Activated CD8-positive, alpha-beta memory T cell treated with anti-CD3 and anti-CD28 coated beads, Interleukin-2, amount 10 ng/mL, durations not matched to agents 7 days and 5 days (primary cell): Measurements from ENCODE around the gene IL17C. TPM values are rescaled to one million over a fixed set of nuclear protein-coding genes. Genes with fewer than 3 reads are reported as not detected.
"Not testable (repeated sequence)": the region's sequence is repeated elsewhere in the genome, so short reads cannot be mapped to it uniquely, and the experiment has no call there.

ENCODE experiments used
- ATAC-seq: fragments of 150-1000 bp; cut with Tn5 transposase; one replicate; pipeline ENCODE4 v1.10.0; 2021; ENCODE audit warnings: moderate library complexity
- CTCF ChIA-PET: fragments of 350-600 bp; sonication (Branson Sonifier 250); formaldehyde crosslinking; loops from one replicate; lab custom pipeline; 2021; ENCODE audit warnings: antibody characterized with exemption; lab: Charles Lee
- DNase-seq: peaks from one replicate; pipeline ENCODE4 v3.0.0-alpha.2; 2020
- H3K27ac Mint-ChIP-seq: one replicate; pipeline ENCODE4 v1.8.0; 2021; ENCODE audit warnings: mild to moderate bottlenecking, mixed read lengths
- H3K27me3 Mint-ChIP-seq: one replicate; pipeline ENCODE4 v1.8.0; 2021; ENCODE audit warnings: mixed read lengths
- H3K36me3 Mint-ChIP-seq: one replicate; pipeline ENCODE4 v1.8.0; 2021; ENCODE audit warnings: mild to moderate bottlenecking, mixed read lengths
- H3K4me1 Mint-ChIP-seq: one replicate; pipeline ENCODE4 v1.8.0; 2021; ENCODE audit warnings: mixed read lengths
- H3K4me3 Mint-ChIP-seq: one replicate; pipeline ENCODE4 v1.8.0; 2021; ENCODE audit warnings: mild to moderate bottlenecking, moderate library complexity, mixed read lengths
- H3K9me3 Mint-ChIP-seq: one replicate; pipeline ENCODE4 v1.8.0; 2022; ENCODE audit warnings: low read depth, mixed read lengths
- total RNA-seq, 2 experiments: library from RNA; stranded (reverse); gene quantifications; one replicate each; pipeline ENCODE4 v1.2.3, GENCODE V29; 2021

Gene IL17C
- total RNA-seq, 2 experiments from 2014 or later, result 0.29 TPM; not detected in 1

DNA sequence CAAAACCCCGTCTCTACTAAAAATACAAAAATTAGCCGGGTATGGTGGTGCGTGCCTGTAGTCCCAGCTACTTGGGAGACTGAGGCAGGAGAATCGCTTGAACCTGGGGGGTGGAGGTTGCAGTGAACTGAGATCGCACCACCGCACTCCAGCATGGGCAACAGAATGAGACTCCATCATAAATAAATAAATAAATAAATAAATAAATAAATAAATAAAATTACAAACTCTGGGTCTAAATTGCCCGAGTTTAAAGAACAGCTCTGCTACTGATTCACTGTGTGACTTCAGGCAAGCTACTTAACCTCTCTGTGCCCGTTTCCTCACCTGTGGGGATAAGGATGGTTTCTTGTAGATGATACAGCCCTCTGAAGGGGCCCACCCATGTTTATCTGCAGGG lies 31.1 kb downstream of the IL17C start:
- ATAC-seq, H3K27me3 Mint-ChIP-seq, DNase-seq, H3K4me3 Mint-ChIP-seq, H3K27ac Mint-ChIP-seq, H3K4me1 Mint-ChIP-seq, H3K9me3 Mint-ChIP-seq, H3K36me3 Mint-ChIP-seq: not testable (repeated sequence)
- CTCF ChIA-PET, result interaction anchor here (0.8 to 4.2 kb wide), 2 partner anchors 12 to 20 kb away, joined by 3 to 16 read pairs; no protein-coding TSS in a partner anchor

DNA sequence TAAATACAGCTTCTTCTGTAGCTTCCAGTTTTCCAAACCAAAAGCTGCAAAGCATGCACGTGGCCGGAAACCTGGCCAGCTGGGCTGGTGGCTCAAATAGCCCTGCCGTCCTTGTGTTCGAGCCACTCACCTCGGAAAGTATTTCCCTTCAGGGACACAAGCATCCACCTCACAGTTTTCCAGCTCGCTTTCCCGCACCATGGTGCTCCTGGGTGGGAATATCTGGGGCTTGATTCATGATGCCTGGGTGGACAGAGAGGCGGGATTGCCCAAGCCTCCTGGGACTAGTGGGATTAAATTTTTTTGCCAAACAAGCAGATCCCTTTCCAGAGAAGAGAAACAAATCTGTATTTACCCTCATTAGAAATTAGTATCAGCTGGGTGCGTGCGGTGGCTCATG lies 31.6 kb downstream of the IL17C start:
- Mint-ChIP-seq H3K36me3 (peaks cover 5% of the 10 kb centered on the region), H3K27ac (no peak overlapping the region)

DNA sequence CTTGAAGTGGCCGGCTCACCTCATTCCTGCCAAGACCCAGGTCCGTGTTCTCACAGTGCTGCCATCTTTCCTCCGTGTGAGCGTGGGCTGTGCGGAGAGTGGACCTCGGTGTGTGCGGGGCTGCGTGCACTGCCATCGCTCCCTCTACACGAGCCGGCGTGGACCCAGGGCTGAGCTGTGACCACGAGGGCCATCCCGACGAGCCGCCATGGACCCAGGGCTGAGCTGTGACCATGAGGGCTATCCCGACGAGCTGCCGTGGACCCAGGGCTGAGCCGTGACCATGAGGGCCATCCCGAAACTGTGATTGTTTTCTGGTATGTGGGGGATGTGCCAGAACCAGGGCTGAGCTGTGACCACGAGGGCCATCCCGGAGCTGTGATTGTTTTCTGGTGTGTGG lies 33.4 kb downstream of the IL17C start:
- CTCF ChIA-PET, result interaction anchor here (1.6 to 4.2 kb wide), 3 partner anchors 9 to 65 kb away, joined by 4 to 16 read pairs (median 6); partner anchors contain the start of gene MVD
- no peak for DNase-seq
- Mint-ChIP-seq H3K36me3 (peaks cover 5% of the 10 kb centered on the region), H3K27me3 (no peaks in the 10 kb centered on the region), H3K9me3 (no peaks in the 10 kb centered on the region), H3K27ac (no peak overlapping the region), H3K4me3 (no peak overlapping the region), H3K4me1 (no peaks in the 10 kb centered on the region)
- no peak for ATAC-seq

More for the DNA sequence above, 31.6 kb downstream of the IL17C start:
- DNase-seq, result no peak
- Mint-ChIP-seq H3K27me3 (no peaks in the 10 kb centered on the region), H3K4me1 (peaks cover 2% of the 10 kb centered on the region), H3K4me3 (no peak overlapping the region), H3K9me3 (no peaks in the 10 kb centered on the region)
- CTCF ChIA-PET, result interaction anchor here (0.8 to 4.2 kb wide), 3 partner anchors 8 to 20 kb away, joined by 3 to 16 read pairs (median 4); partner anchors contain the start of gene MVD
- no peak for ATAC-seq

DNA sequence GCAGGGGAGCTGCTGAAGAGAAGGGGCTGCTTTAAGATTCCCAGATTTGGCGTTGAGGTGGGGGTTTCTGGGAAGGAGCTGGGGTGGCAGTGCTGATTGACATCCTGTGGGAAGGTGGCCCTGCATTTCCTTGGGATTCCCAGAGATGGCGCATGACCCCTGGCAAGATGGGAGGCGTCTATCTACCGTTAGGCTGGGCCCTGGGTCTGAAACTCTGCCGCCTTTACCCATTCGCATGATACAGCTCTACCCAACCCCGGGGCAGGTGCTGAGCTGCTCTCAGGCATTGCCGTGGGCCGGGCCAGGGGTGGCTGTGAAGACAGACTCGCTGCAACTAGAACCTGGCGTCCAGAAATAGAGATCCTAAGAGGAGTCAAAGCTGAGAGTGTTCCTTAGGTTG lies 34.4 kb downstream of the IL17C start:
- CTCF ChIA-PET, result interaction anchor here (1.0 to 4.2 kb wide), 2 partner anchors 8 to 12 kb away, joined by 3 to 16 read pairs; no protein-coding TSS in a partner anchor
- ATAC-seq (no peak), DNase-seq (no peak)
- H3K36me3 Mint-ChIP-seq, result peaks cover 4% of the 10 kb centered on the region
- H3K4me1 Mint-ChIP-seq, result no peaks in the 10 kb centered on the region
- H3K27me3 Mint-ChIP-seq, result no peaks in the 10 kb centered on the region
- no peak overlapping the region for H3K27ac Mint-ChIP-seq
- H3K9me3 Mint-ChIP-seq, result no peaks in the 10 kb centered on the region
- no peak overlapping the region for H3K4me3 Mint-ChIP-seq

DNA sequence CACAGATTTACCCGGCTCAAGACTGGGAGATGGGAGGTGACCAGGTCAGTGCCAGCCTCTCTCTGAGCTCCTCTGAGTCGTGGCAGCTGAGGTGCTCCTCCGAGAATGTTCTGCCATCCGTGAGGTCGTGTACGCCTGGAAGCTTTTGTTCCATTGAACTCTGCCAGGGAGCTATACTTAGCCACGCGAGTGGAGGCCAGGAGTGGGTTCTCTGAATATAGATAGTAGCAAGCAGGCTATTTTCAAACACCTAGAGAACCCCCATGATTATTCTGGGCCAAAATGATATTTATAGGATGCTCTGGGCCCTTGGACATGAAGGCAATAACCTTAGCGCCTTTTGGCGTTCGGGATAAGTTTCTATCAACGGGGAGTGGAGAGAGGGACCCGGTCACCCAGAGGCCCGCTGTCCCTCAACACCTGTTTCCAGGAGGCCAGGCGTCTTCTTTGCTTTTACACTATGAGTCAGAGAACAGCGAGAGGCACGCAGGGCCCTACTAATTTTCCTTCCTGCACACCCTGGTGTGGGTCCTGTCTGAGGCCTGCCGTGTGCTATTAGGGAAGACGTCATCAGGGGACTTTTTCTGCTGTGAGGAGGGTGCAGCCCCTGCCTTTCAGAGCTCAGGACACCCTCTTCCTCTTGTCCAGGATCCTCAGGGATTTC lies 35.5 kb downstream of the IL17C start:
- CTCF ChIA-PET, result interaction anchor here (2.0 kb wide), 1 partner anchor 12 kb away, joined by 6 read pairs; no protein-coding TSS in a partner anchor

DNA sequence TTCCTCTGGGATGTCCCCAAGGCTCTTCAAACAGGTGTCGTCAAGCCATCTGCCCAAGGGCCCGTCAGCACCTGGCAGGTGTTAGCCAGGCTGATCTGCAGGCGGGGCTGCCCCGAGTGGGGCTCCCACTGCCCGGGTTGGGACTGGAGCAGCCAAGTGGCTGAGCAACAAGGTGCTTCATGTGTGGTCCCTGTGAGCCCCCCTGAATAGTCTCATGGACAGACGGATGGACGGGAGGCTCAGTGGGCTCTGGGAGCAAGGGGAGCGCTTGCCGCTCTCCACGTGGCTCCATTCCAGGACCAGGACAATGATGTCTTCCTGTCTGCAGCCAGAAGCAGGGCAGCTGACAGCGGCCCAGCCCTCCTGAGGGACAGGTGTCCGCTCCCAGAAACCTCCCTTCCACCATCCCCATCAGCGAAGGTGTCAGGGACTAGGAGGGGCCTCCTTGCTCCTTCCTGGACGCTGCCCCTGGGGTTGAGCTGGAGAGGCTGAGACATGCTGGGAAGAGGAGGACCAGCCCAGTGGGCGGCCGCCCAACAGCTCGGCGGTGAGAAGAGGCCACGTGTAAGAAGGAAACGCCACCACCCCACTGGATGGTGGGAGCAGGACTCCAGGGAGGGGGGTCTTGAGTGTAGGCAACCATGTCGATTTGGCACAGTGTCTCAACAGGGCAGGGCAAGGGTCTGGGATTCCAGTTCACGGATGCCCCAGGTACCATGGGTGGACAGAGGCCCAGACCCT lies 38.3 kb downstream of the IL17C start:
- H3K36me3 Mint-ChIP-seq, result peaks cover 6% of the 10 kb centered on the region
- no peaks in the 10 kb centered on the region for H3K9me3 Mint-ChIP-seq
- H3K27ac Mint-ChIP-seq, result no peak overlapping the region
- CTCF ChIA-PET, result interaction anchor here (1.0 kb wide), 1 partner anchor 61 kb away, joined by 3 read pairs; no protein-coding TSS in a partner anchor
- H3K4me3 Mint-ChIP-seq, result no peak overlapping the region
- DNase-seq (no peak), ATAC-seq (no peak)
- H3K27me3 Mint-ChIP-seq, result no peaks in the 10 kb centered on the region
- H3K4me1 Mint-ChIP-seq, result peaks cover 13% of the 10 kb centered on the region

More for the DNA sequence above, 35.5 kb downstream of the IL17C start:
- Mint-ChIP-seq H3K27ac (no peak overlapping the region), H3K27me3 (no peaks in the 10 kb centered on the region), H3K9me3 (no peaks in the 10 kb centered on the region), H3K36me3 (no peaks in the 10 kb centered on the region), H3K4me3 (no peak overlapping the region), H3K4me1 (no peaks in the 10 kb centered on the region)
- no peak for ATAC-seq
- no peak for DNase-seq

DNA sequence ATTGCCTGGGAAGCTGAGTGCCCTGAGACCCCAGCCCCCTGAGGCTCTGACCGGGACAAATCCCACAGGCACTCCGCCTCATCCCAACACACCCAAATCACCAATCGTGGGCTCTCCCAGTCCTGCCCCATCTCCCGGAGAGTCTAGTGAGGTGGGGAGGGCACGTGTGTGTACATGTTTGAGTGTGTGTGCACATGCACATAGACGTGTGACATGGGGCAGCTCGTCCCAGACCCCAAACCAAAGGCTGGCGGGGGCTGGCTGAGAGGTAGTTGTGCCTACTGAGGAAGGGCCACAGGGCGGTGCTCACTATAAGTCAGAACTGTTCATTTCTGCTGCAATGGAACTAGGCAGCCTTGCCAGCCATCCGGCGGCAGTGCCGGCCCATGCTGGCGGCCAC lies 39.3 kb downstream of the IL17C start:
- no peaks in the 10 kb centered on the region for H3K9me3 Mint-ChIP-seq
- no peak overlapping the region for H3K4me3 Mint-ChIP-seq
- no peaks in the 10 kb centered on the region for H3K27me3 Mint-ChIP-seq
- H3K27ac Mint-ChIP-seq, result no peak overlapping the region
- ATAC-seq (no peak), DNase-seq (no peak)
- peaks cover 8% of the 10 kb centered on the region for H3K36me3 Mint-ChIP-seq
- CTCF ChIA-PET, result interaction anchor here (1.0 kb wide), 1 partner anchor 60 kb away, joined by 3 read pairs; no protein-coding TSS in a partner anchor
- H3K4me1 Mint-ChIP-seq, result peaks cover 22% of the 10 kb centered on the region

DNA sequence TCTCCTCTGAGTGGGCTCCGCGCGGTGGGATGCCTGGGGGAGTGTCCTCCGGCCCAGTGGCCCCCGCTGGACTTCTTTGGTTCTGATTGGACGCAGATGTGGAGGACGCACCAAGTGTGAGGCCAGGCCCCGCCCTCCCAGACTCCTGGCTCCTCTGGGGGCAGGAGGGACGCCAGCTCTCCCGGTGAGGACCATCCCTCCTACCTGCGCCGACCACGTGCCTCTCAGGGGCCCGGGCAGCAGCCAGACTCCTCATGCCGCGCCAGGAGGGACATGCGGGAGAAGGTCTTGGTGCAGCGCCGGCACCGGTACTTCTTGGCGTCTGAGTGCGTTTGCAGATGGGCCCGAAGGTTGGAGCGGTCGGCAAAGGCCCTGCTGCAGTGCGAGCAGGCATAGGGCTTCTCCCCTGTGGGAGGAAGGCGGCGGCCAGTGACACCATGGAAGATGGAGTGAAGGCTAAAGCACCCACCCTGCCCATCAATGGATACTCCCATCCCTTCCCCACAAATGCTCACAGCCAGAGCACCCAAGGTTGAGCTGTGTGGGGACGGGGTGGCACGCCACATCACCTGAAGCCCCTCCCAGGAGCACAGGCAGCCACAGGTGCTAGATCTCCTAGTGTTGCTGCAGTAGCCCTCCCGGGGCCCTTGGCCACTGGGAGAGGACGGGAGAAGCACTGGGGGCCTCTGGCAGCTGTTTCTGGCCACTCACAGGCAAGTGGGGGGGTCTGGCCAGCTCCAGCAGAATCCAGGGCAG lies 40.0 kb downstream of the IL17C start:
- ATAC-seq, result no peak
- no peak overlapping the region for H3K27ac Mint-ChIP-seq
- no peak for DNase-seq
- no peak overlapping the region for H3K4me3 Mint-ChIP-seq
- H3K4me1 Mint-ChIP-seq, result peaks cover 24% of the 10 kb centered on the region
- H3K27me3 Mint-ChIP-seq, result no peaks in the 10 kb centered on the region
- CTCF ChIA-PET, result no interaction called here
- H3K36me3 Mint-ChIP-seq, result peaks cover 8% of the 10 kb centered on the region
- no peaks in the 10 kb centered on the region for H3K9me3 Mint-ChIP-seq

DNA sequence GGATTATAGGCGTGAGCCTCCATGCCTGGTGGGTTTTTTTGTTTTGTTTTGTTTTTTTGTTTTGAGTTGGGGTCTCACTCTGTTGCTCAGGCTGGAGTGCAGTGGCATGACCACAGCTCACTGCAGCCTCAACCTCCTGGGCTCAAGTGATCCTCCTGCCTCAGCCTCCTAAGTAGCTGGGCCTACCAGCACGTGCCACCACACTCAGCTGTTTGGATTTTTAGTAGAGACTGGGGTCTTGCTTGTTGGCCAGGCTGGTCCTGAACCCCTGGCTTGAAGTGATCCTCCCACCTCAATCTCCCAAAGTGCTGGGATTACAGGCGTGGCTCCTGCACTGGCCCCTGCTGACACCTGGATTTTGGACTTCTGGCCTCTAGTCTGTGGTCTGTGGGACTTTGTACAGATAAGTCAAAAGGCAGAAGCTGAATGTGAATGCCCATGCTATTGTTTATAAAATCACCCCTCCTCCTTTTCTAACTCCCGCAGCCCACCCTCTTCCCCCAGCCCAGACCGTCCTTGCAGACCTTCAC lies 42.2 kb downstream of the IL17C start:
- Mint-ChIP-seq H3K27ac (peak overlapping the region; percentile 96), H3K4me1 (peaks cover 40% of the 10 kb centered on the region), H3K36me3 (peaks cover 8% of the 10 kb centered on the region), H3K27me3 (no peaks in the 10 kb centered on the region), H3K9me3 (no peaks in the 10 kb centered on the region), H3K4me3 (peak overlapping the region; percentile 58)
- CTCF ChIA-PET, result interaction anchor here (1.1 to 4.7 kb wide), 13 partner anchors 10 to 110 kb away, joined by 3 to 44 read pairs (median 6); partner anchors contain the start of genes MVD and ZC3H18
- DNase-seq (no peak), ATAC-seq (no peak)

DNA sequence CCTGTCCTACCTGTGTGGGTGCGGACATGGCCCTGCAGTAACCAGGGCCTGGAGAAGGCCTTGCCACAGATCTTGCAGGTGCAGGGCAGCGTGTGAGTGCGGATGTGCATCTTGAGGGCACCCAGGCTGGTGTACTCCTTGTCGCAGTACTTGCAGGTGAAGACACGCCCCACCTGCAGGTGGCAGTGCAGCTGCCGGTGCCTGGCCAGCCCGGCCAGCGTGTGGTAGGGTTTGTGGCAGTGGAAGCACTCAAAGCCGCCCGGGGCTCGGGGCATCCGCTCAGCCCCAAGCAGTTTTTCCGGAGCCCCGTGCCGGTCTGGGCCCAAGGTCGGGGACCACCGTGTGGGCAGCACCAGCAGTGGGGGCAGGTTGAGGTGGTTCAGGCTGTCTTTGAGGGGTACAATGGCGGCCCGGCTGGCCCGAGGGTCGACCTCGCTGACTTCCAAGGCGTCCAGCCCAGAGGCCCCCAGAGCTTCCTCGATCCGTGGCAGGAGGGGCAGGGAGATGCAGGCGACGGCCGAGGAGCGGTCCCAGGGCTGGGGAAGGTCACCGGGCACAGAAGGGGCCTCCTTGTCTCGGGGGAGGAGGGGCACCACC lies 42.8 kb downstream of the IL17C start:
- Mint-ChIP-seq H3K27ac (peak overlapping the region; percentile 96), H3K4me3 (peak overlapping the region; percentile 58), H3K27me3 (no peaks in the 10 kb centered on the region), H3K9me3 (no peaks in the 10 kb centered on the region), H3K36me3 (peaks cover 8% of the 10 kb centered on the region), H3K4me1 (peaks cover 40% of the 10 kb centered on the region)
- peak; percentile 74 for DNase-seq
- CTCF ChIA-PET, result interaction anchor here (0.8 to 4.7 kb wide), 14 partner anchors 11 to 111 kb away, joined by 3 to 44 read pairs (median 6); partner anchors contain the start of genes MVD and ZC3H18
- peak; percentile 29 for ATAC-seq

DNA sequence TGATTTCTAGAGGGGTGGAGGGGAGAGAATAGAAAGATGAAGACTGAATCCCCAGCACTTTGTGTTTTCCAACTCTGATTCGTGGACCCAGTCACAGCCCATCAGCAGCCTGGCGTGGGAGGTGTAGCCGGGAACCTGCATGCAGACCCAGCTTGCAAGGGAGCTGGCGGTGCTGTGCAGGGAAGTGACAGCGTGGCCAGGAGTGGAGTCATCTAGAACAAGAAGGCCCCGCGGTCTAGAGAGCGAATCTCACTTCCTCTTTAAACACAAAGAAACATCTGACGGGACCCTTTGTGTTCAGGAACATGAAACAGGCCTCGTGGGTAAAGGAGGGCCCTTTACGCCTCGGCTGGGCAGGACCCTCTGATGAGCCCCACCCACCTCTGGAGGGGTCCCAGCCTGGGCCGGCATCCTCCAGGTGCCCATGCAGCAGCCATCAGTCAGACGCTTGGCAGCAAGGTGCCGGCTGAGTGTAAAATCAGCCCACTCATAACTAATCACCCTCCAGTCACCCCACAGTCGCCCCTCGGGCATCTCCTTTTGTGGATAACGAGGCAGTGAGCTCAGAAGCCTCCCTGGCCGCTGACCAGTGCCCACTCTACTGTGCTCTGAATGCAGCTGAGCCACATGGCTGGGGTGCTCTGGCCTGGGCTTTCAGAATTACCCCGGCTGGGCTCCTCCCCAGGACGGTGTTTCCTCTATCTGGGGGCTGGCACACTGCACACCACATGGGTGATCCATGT lies 43.5 kb downstream of the IL17C start:
- Mint-ChIP-seq H3K27ac (peak overlapping the region; percentile 96), H3K4me1 (peaks cover 40% of the 10 kb centered on the region), H3K4me3 (peak overlapping the region; percentile 58), H3K27me3 (no peaks in the 10 kb centered on the region), H3K9me3 (no peaks in the 10 kb centered on the region), H3K36me3 (peaks cover 8% of the 10 kb centered on the region)
- CTCF ChIA-PET, result interaction anchor here (0.8 to 4.7 kb wide), 12 partner anchors 10 to 112 kb away, joined by 3 to 44 read pairs (median 7); partner anchors contain the start of genes MVD and ZC3H18
- DNase-seq (peak; percentile 87), ATAC-seq (peak; percentile 59)
